Measurements from ENCODE around the gene NFIL3.
"Not testable (repeated sequence)": the region's sequence is repeated elsewhere in the genome, so short reads cannot be mapped to it uniquely, and the experiment has no call there.

The NFIL3 gene

GRCh38 chr9:91395106-91395552, 28.5 kb downstream of the NFIL3 start:
- peak; percentile 76 for DNase-seq (ENCODE audit: low read depth)

DNA sequence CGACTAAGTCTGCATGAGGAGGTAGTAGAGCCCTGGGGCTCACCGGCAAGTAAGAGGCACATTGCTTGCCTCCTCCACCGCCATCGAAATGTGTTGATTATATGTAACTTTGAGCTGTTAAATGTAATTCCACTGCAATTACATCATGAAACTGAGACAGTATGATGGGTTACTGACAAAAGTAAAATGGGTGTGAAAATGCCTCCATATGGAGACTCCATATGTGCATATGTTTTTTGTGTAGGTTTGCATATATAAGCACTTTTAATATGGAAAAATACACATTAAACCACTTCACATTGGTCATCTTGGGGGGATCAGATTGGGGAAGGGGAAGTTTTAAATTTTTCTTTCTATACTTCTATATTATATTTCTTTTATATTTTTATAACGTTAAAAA, 29.8 kb downstream of the NFIL3 start:
- no peak for DNase-seq (ENCODE audit: low read depth)

DNA sequence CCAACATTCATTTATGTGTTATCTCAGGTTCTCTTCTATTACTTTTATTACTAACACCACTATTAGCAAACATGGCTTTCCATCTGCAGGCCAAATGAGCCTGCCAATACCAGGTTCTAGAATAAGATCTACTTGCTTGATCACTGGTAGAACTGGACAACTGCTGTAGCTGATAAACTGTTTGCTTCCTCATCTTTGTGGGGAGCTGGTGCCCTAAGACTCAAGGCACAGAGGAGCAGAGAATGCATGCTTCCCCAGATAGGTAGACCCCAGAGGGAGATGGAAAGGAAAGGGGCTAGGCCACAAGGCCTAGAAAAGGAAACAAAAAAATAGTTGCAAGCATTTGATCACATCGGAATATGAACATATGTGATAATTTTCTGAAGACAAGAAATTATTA, 31.2 kb downstream of the NFIL3 start:
- DNase-seq (ENCODE audit: low read depth) = no peak

GRCh38 chr9:91391818-91392217, 31.8 kb downstream of the NFIL3 start:
- no peak for DNase-seq (ENCODE audit: low read depth)

- peak; percentile 50 for DNase-seq (ENCODE audit: low read depth)
Measured at GRCh38 chr9:91391412-91391811, 32.2 kb downstream of the NFIL3 start.

GRCh38 chr9:91389686-91390085, 33.9 kb downstream of the NFIL3 start:
- DNase-seq (ENCODE audit: low read depth) = not testable (repeated sequence)

GRCh38 chr9:91386765-91387164, 36.9 kb downstream of the NFIL3 start:
- DNase-seq (ENCODE audit: low read depth) = no peak

GRCh38 chr9:91384954-91385353, 38.7 kb downstream of the NFIL3 start:
- no peak for DNase-seq (ENCODE audit: low read depth)

- DNase-seq (ENCODE audit: low read depth) = no peak
Measured at GRCh38 chr9:91383577-91383976, 40.1 kb downstream of the NFIL3 start.

DNA sequence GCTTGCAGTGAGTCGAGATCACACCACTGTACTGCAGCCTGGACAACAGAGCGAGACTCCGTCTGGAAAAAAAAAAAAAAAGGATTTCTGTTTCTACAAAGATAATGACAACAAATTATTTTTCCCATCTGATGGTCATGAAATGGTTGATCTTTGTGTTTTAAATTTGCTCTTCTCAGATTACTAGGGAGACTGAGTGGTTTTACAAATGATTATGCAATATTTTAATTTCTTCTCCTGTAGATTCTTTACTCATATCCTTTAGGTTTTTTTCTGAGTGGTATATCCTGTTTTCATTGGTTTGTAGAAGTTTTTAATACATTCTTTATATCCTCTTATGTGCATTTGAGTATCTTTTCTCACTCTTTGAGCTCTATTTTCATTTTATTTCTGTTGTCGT, 41.3 kb downstream of the NFIL3 start:
- DNase-seq (ENCODE audit: low read depth) = no peak

- DNase-seq (ENCODE audit: low read depth) = no peak
Measured at GRCh38 chr9:91379426-91379825, 44.2 kb downstream of the NFIL3 start.

- peak; percentile 71 for DNase-seq (ENCODE audit: low read depth)
Measured at GRCh38 chr9:91378695-91379127, 44.9 kb downstream of the NFIL3 start.

- not testable (repeated sequence) for DNase-seq (ENCODE audit: low read depth)
Measured at GRCh38 chr9:91378054-91378453, 45.6 kb downstream of the NFIL3 start.

- DNase-seq (ENCODE audit: low read depth) = peak; percentile 56
Measured at GRCh38 chr9:91376239-91376638, 47.4 kb downstream of the NFIL3 start.

GRCh38 chr9:91374939-91375338, 48.7 kb downstream of the NFIL3 start:
- DNase-seq (ENCODE audit: low read depth) = peak; percentile 78

GRCh38 chr9:91371894-91372293, 51.7 kb downstream of the NFIL3 start:
- no peak for DNase-seq (ENCODE audit: low read depth)

DNA sequence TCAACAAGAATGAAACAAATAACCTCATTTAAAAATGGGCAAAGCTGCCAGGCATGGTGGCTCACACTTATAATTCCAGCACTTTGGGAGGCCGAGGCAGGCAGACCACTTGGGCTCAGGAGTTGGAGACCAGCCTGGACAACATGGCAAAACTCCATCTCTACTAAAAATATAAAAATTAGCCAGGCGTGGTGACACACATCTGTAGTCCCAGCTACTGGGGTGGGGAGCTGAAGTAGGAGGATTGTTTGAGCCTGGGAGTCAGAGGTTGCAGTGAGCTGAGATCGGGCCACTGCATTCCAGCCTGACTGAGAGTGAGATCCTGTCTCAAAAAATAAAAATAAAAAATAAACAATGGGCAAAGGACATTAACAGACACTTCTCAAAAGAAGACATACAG, 53.6 kb downstream of the NFIL3 start:
- DNase-seq (ENCODE audit: low read depth) = not testable (repeated sequence)

GRCh38 chr9:91364702-91365101, 58.9 kb downstream of the NFIL3 start:
- no peak for DNase-seq (ENCODE audit: low read depth)

DNA sequence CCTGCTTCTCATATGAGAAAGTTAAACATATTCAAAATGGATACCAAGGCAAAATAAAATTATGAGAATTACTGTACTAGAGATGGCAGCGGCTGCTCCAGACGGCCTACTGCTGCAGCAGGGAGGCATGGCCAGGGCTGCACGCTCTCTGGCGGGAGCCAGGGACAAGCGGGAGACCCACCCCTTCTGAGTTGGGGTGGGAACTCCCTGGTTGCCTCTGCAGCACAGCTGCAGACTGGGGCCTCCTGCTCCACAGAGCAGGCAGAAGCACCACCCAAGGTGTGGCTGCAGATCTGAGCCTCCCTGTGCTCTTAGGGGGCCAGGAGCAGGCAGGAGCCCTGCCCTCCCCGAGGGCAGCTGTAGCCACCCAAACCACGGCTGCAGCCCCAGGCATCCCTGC, 59.6 kb downstream of the NFIL3 start:
- DNase-seq (ENCODE audit: low read depth) = no peak

GRCh38 chr9:91362051-91362611, 61.5 kb downstream of the NFIL3 start:
- DNase-seq (ENCODE audit: low read depth) = no peak

DNA sequence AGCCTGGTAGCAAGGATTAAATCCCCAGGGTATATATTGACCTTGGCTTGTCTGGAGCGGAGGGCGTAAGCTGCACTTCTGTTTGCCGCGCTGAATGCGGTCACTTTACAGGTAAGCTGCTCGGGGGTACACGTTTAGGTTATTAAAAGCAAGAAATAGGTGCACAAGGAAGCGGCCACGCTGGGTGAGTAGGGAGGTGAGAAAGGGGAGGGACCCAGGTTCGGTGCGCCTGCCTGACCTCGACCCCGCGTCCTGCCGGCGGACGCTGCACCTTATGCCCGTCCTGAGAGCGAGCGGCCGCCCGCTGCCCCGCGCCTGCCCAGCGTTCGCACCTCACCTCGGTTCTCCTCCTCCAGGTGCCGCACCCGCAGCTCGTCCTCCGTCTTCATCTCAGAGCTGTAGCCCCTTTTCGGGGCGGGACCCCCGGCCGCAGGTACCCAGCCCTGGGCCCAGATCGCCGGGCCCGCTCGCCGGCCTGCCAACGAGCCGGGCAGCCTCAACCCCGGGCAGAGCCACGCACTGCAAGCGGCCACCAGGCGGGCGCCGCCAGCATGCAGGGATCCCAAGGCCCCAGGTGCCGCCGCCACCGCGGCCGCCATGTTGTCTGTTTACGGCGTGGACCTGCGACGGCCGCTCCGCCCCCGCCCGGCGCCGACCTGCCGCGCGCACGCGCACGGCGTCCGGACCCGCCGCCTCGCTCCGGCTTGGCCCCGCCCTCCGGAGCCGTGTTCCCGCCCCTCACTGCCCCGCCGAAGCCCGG, 62.2 kb downstream of the NFIL3 start, which contains the start of gene AUH:
Gene AUH, minus strand, starts transcription at position 628 of the 760 bp plus-strand sequence. Its CDS starts 29 bp downstream, at position 599.
- peak; percentile 71 for DNase-seq (ENCODE audit: low read depth)

GRCh38 chr9:91360551-91361290, 62.9 kb downstream of the NFIL3 start:
- DNase-seq (ENCODE audit: low read depth) = no peak

All from fibroblast of gingiva (primary cell).